NCI-H1092 treated with DMSO at 0.1 percent for 48 hours (cell line): ENCODE measurements around the gene SYCE3.

Source experiments
- DNase-seq: peaks from one replicate; lab custom pipeline; 2025; lab: John Stamatoyannopoulos, UW

SYCE3 gene

DNA sequence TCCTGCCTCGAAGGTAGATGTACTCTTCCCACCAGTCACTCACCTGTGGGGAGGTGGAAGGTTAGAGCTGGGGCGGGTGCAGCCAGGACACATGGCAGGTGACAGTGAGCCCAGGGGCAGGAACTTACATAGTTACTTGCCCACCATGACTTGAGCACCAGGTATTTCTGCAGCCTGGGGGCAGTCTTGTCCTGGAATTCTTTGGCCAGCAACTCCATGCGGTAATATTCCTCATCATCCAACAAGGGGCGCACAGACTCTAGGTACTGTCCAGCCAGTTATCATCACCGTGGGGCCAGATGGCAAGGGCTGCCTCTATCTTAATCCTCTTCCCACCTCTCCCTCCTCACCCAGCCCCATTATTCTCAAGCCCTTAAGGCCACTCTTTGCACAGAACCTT lies 13.4 kb upstream of the SYCE3 start:
- peak; percentile 1 for DNase-seq

- DNase-seq, result no peak
Observed at GRCh38 chr22:50575426-50575941, 12.8 kb upstream of the SYCE3 start.

DNA sequence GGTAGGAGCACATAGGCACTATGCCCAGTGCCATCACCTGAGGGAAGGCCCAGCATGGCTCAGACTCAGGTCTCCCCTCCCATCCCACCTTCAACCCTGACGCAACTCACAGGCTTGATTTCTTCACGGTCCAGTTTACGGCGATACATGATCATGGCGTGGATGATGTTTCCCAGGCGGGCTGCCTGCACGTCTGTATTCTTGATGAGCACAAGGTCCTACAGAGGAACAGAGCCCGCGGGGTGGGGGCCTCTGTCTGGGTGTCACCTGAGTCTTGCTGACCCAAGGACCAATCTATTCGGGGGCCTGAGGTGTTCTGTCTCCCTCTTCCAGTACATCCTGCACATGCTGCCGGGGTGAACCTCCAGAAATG lies 11.7 kb upstream of the SYCE3 start:
- DNase-seq, result no peak

- DNase-seq, result no peak
Observed at GRCh38 chr22:50573491-50574382, 11.0 kb upstream of the SYCE3 start.

- DNase-seq, result no peak
Observed at GRCh38 chr22:50572965-50573364, 10.2 kb upstream of the SYCE3 start.

- no peak for DNase-seq
Observed at GRCh38 chr22:50571264-50572175, 8.8 kb upstream of the SYCE3 start.

DNA sequence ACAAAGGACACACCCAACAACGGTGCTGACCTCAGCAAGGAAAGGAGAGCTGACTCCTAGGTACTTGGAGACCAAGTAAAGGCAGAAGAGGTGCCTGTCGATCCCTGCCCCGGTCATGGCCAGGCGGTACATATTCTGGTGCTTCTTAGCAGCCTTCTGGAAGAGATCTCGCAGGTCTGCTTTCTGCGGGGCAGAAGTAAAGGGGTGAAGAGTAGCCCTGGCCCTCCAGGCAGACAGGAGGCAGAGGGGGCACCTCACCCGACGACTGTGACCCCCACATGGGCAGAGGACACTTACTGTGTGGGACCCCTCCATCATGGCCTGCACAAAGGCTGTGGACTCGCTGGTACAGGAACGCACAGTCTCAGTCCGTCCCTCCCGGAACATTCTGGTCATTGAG lies 8.1 kb upstream of the SYCE3 start:
- DNase-seq, result no peak

DNA sequence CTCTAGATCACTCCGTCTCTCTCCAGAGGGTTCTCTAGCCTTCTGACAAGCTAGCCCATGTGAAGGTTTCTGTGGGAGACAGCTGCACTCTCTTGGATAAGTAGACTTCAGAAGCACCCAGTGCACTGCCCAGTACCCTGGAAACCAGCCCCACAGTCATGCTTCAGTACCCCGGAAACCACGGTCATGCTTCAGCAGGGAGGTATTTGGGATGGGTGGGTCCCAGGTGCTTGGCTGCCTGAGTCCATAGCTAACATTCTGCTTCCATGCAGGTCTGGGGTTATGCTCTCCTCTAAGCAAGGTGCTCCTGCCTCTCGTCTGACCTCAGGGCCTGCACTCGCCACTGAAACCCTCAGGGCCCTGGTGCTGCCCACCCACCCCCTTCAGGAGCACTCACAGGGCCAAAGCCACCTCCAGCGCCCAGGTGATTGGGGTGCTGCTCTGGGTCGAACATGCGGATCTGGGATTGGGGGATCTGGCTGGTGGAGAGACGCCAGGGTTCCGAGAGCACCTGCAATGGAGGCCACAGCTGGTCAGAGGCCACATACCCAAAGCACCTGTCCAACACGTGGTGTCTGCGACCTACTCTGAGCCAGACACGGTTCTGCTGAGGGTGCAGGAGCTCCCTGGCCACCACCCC lies 7.3 kb upstream of the SYCE3 start:
- no peak for DNase-seq

DNA sequence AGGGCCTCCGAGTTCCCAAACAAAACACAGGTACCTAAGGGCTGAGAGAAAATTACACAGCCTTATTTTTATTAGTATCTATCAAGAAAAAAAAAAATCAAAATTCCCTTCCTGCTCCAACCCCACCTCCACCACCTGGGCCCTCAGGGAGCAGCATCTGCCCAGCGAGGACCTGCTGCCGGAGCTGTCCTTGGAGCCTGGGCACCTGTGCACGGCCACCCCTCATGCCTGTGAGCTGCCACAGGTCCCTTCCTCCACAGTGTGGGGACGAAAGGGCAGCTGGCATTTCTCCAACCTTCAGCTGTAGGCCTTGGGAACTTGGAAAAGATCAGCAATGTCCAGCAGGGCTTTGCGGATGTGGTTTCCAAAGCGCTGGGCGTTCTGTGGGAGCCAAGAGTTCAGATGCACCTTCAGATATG lies 6.3 kb upstream of the SYCE3 start:
- DNase-seq, result no peak

GRCh38 chr22:50568626-50569025 lies 5.9 kb upstream of the SYCE3 start:
- DNase-seq, result no peak

DNA sequence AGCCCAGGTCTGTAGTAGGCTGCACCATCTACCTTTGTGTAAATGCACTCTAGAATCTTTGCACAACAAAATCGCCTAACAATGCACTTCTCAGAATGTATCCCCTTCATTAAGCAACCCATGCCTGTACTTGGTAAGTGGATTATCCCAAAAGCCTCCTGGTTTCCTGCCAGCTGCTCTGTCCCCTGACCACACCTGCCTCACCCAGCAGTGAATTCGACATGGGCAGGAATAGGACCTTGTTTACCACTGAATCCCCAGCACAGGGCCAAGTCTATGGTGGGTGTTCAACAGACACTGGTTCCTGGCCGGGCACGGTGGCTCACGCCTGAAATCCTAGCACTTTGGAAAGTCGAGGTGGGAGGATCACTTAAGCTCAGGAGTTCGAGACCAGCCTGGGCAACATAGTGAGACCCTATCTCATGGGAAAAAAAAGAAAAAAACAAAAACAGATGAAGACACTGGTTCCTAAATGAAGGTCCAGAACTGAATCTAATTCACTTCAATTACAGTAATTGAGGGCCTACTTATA lies 5.1 kb upstream of the SYCE3 start:
- DNase-seq, result no peak

GRCh38 chr22:50564289-50564688 lies 1.6 kb upstream of the SYCE3 start:
- no peak for DNase-seq

- DNase-seq, result no peak
Observed at GRCh38 chr22:50563413-50564160, 868 bp upstream of the SYCE3 start.

- DNase-seq, result no peak
Observed at GRCh38 chr22:50561401-50562358, 1.0 kb downstream of the SYCE3 start.

- DNase-seq, result no peak
Observed at GRCh38 chr22:50560034-50560433, 2.7 kb downstream of the SYCE3 start.

DNA sequence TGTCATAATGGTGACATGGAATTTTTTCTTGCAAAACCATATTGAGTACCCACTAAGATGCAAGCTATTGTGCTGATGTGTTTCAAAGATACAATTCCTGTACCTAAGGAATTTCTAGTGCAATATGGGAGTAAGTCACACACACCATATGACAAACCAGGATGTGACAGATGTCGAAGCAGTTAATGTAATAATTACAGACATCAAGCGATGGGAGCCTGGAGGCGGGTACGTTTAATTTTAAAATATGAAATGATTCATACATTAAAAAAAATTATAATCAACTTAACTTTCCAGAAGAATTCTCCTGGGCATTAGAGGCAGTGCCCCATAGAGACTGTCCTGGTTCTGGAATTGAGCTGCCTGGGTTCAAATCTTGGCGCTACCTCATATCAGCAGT lies 6.0 kb downstream of the SYCE3 start:
- DNase-seq, result no peak

DNA sequence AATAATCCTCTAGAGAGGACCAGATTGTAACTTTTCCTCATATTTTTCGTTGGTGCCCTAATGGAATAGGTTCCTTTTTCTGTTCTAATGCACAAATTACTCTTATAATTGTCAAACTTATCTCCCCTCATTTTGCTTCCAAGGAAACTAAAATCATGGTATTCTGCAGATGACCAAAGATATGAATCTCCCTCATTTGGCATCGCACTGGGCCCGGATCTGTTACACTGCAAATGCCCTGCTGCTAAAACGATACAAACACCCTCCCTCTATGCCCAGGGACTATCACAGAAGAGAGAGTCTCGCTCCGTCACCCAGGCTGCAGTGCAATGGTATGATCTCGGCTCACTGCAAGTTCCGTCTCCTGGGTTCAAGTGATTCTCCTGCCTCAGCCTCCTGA lies 9.4 kb downstream of the SYCE3 start:
- DNase-seq, result no peak

GRCh38 chr22:50551160-50551752 lies 11.5 kb downstream of the SYCE3 start:
- no peak for DNase-seq

DNA sequence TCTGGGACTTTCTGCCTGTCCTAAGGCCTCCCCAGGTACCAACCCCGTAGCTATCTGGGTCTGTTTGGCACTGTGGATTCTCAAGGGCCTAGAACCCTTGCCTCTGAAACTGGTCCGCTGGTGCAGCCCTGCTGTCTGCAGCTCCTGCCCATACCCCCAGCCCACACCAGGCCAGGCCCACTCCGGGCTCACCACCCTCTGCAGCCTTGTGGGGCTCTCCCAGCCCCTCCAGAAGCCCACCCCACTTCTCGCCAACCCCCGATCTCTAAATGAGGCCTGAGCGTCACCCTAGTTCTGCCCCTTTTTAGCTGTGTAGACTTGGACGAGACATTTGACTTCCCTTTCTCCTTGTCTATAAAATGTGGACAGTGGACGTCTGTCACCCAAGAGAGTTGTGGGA lies 12.3 kb downstream of the SYCE3 start:
- no peak for DNase-seq
